Nucleus accumbens (tissue), 56 donors: Measurements from ENCODE around the gene ERICH6.

Source experiments
- DNase-seq, 56 donors: peaks; one replicate each; lab custom pipeline; 2025; lab: John Stamatoyannopoulos, UW

The ERICH6 gene

GRCh38 chr3:150703756-150704344 lies at the start of gene ERICH6:
ERICH6 (minus strand) TSS chr3:150703920; CDS start chr3:150703898, 22 bp downstream.
- DNase-seq, result peak in 55 of 56 donors; percentile 17 to 90 (median 77)

GRCh38 chr3:150751781-150752263 lies 48.1 kb upstream of the ERICH6 start:
- no peak for DNase-seq

- no peak for DNase-seq
Measured at GRCh38 chr3:150749255-150749654, 45.5 kb upstream of the ERICH6 start.

- no peak for DNase-seq
Measured at GRCh38 chr3:150748684-150749047, 44.9 kb upstream of the ERICH6 start.

- no peak for DNase-seq
Measured at GRCh38 chr3:150747886-150748683, 44.4 kb upstream of the ERICH6 start.

GRCh38 chr3:150746791-150747590 lies 43.3 kb upstream of the ERICH6 start:
- DNase-seq, result no peak

- no peak for DNase-seq
Measured at GRCh38 chr3:150745832-150746231, 42.1 kb upstream of the ERICH6 start.

GRCh38 chr3:150744919-150745211 lies 41.1 kb upstream of the ERICH6 start:
- DNase-seq, result no peak

GRCh38 chr3:150744041-150744918 lies 40.6 kb upstream of the ERICH6 start:
- no peak for DNase-seq

- no peak for DNase-seq
Measured at GRCh38 chr3:150743508-150743907, 39.8 kb upstream of the ERICH6 start.

GRCh38 chr3:150742679-150743078 lies 39.0 kb upstream of the ERICH6 start:
- DNase-seq, result no peak

- DNase-seq, result no peak
Measured at GRCh38 chr3:150742141-150742523, 38.4 kb upstream of the ERICH6 start.

- DNase-seq, result no peak
Measured at GRCh38 chr3:150741497-150742140, 37.9 kb upstream of the ERICH6 start.

- no peak for DNase-seq
Measured at GRCh38 chr3:150740733-150741496, 37.2 kb upstream of the ERICH6 start.

- no peak for DNase-seq
Measured at GRCh38 chr3:150739877-150740645, 36.3 kb upstream of the ERICH6 start.

- DNase-seq, result no peak
Measured at GRCh38 chr3:150739200-150739863, 35.6 kb upstream of the ERICH6 start.

GRCh38 chr3:150738688-150739087 lies 35.0 kb upstream of the ERICH6 start:
- no peak for DNase-seq
